DMS53 treated with DMSO at 0.1 percent for 48 hours (cell line): ENCODE measurements around the gene CHIC1.
"Not testable (repeated sequence)": the region's sequence is repeated elsewhere in the genome, so short reads cannot be mapped to it uniquely, and the experiment has no call there.

Experiments
- DNase-seq: peaks from one replicate; lab custom pipeline; 2025; ENCODE audit not compliant: unreplicated experiment; lab: John Stamatoyannopoulos, UW

CHIC1 gene

GRCh38 chrX:73562984-73563737, at the start of gene CHIC1:
TSS of gene CHIC1 (plus strand) at chrX:73563197. CDS start at chrX:73563285, 88 bp downstream.
- peak; percentile 49 for DNase-seq

GRCh38 chrX:73522823-73523222, 40.2 kb upstream of the CHIC1 start:
- not testable (repeated sequence) for DNase-seq

- no peak for DNase-seq
These were observed 38.1 kb upstream of the CHIC1 start for GRCh38 chrX:73524906-73525305.

GRCh38 chrX:73525928-73526690, 36.9 kb upstream of the CHIC1 start:
- no peak for DNase-seq

GRCh38 chrX:73531655-73532054, 31.3 kb upstream of the CHIC1 start:
- not testable (repeated sequence) for DNase-seq

GRCh38 chrX:73556159-73556558, 6.8 kb upstream of the CHIC1 start:
- no peak for DNase-seq

GRCh38 chrX:73561801-73562200, 1.2 kb upstream of the CHIC1 start:
- DNase-seq = no peak

- DNase-seq = no peak
These were observed 539 bp upstream of the CHIC1 start for GRCh38 chrX:73562458-73562857.

- no peak for DNase-seq
These were observed 706 bp downstream of the CHIC1 start for GRCh38 chrX:73563738-73564068.

GRCh38 chrX:73577361-73577760, 14.4 kb downstream of the CHIC1 start:
- no peak for DNase-seq

GRCh38 chrX:73581002-73581628, 18.1 kb downstream of the CHIC1 start:
- DNase-seq = no peak

- not testable (repeated sequence) for DNase-seq
These were observed 34.8 kb downstream of the CHIC1 start for GRCh38 chrX:73597758-73598157.

GRCh38 chrX:73615022-73615421, 52.0 kb downstream of the CHIC1 start:
- no peak for DNase-seq

- not testable (repeated sequence) for DNase-seq
These were observed 78.7 kb downstream of the CHIC1 start for GRCh38 chrX:73641669-73642068.

- DNase-seq = no peak
These were observed 84.2 kb downstream of the CHIC1 start for GRCh38 chrX:73647212-73647611.

GRCh38 chrX:73647632-73648322, 84.8 kb downstream of the CHIC1 start:
- no peak for DNase-seq

GRCh38 chrX:73661322-73661721, 98.3 kb downstream of the CHIC1 start:
- DNase-seq = not testable (repeated sequence)

- DNase-seq = no peak
These were observed 105.8 kb downstream of the CHIC1 start for GRCh38 chrX:73668779-73669178.

- no peak for DNase-seq
These were observed 118.4 kb downstream of the CHIC1 start for GRCh38 chrX:73681408-73681807.

GRCh38 chrX:73683236-73683859, 120.4 kb downstream of the CHIC1 start:
- no peak for DNase-seq

GRCh38 chrX:73707014-73707413, 144.0 kb downstream of the CHIC1 start:
- DNase-seq = not testable (repeated sequence)
